Activated T-helper 17 cell treated with anti-CD3 and anti-CD28 coated beads, Interleukin-2, amount 50 U/mL, for 72 hours (primary cell): ENCODE results near the gene CHST8. TPM values are rescaled to one million over a fixed set of nuclear protein-coding genes. Genes with fewer than 3 reads are reported as not detected.
"Not testable (repeated sequence)": the region's sequence is repeated elsewhere in the genome, so short reads cannot be mapped to it uniquely, and the experiment has no call there.

Source experiments
- ATAC-seq: fragments of 150-1000 bp; cut with Tn5 transposase; replicated peaks from 2 replicates; pipeline ENCODE4 v1.10.0; 2021; ENCODE audit warnings: mild to moderate bottlenecking, moderate library complexity
- H3K27ac Mint-ChIP-seq: one replicate; pipeline ENCODE4 v1.8.0; 2022; ENCODE audit warnings: mixed read lengths
- H3K27me3 Mint-ChIP-seq: one replicate; pipeline ENCODE4 v1.8.0; 2022; ENCODE audit warnings: mixed read lengths
- H3K36me3 Mint-ChIP-seq: one replicate; pipeline ENCODE4 v1.8.0; 2022; ENCODE audit warnings: low read depth, mild to moderate bottlenecking, mixed read lengths
- H3K4me1 Mint-ChIP-seq: one replicate; pipeline ENCODE4 v1.8.0; 2022; ENCODE audit warnings: mixed read lengths
- H3K4me3 Mint-ChIP-seq: one replicate; pipeline ENCODE4 v1.8.0; 2022; ENCODE audit warnings: mild to moderate bottlenecking, mixed read lengths
- H3K9me3 Mint-ChIP-seq: one replicate; pipeline ENCODE4 v1.8.0; 2022; ENCODE audit warnings: mixed read lengths
- total RNA-seq, 2 donors: library from RNA; stranded (reverse); gene quantifications; one replicate each; pipeline ENCODE4 v1.2.3, GENCODE V29; 2022

The CHST8 gene
- total RNA-seq: not detected

GRCh38 chr19:33621811-33622504, at the start of gene CHST8:
Gene CHST8, plus strand, starts transcription at chr19:33621953. Its CDS starts 67,309 bp downstream, at chr19:33689262.
- no peak for ATAC-seq
- Mint-ChIP-seq H3K4me3 (no peak within 1 kb of the TSS), H3K27ac (no peak within 1 kb of the TSS), H3K36me3 (no peaks in the 10 kb centered on the region), H3K4me1 (no peaks in the 10 kb centered on the region), H3K9me3 (no peaks in the 10 kb centered on the region), H3K27me3 (peaks cover 45% of the 10 kb centered on the region)

GRCh38 chr19:33572929-33573328, 48.8 kb upstream of the CHST8 start:
- Mint-ChIP-seq H3K27me3 (peaks cover 47% of the 10 kb centered on the region), H3K4me3 (no peak overlapping the region), H3K9me3 (peaks cover 6% of the 10 kb centered on the region), H3K36me3 (no peaks in the 10 kb centered on the region), H3K27ac (no peak overlapping the region), H3K4me1 (no peaks in the 10 kb centered on the region)
- no peak for ATAC-seq

GRCh38 chr19:33574824-33575223, 46.9 kb upstream of the CHST8 start:
- Mint-ChIP-seq H3K9me3 (peaks cover 6% of the 10 kb centered on the region), H3K36me3 (no peaks in the 10 kb centered on the region), H3K4me1 (no peaks in the 10 kb centered on the region), H3K27ac (no peak overlapping the region), H3K4me3 (no peak overlapping the region), H3K27me3 (peaks cover 41% of the 10 kb centered on the region)
- no peak for ATAC-seq

- no peak overlapping the region for H3K4me3 Mint-ChIP-seq
- peaks cover 6% of the 10 kb centered on the region for H3K9me3 Mint-ChIP-seq
- no peak overlapping the region for H3K27ac Mint-ChIP-seq
- ATAC-seq: no peak
- H3K4me1 Mint-ChIP-seq: no peaks in the 10 kb centered on the region
- H3K27me3 Mint-ChIP-seq: peaks cover 21% of the 10 kb centered on the region
- no peaks in the 10 kb centered on the region for H3K36me3 Mint-ChIP-seq
These were observed 43.1 kb upstream of the CHST8 start for GRCh38 chr19:33578697-33579096.

- ATAC-seq: no peak
- H3K4me1 Mint-ChIP-seq: no peaks in the 10 kb centered on the region
- no peak overlapping the region for H3K4me3 Mint-ChIP-seq
- H3K27ac Mint-ChIP-seq: no peak overlapping the region
- H3K9me3 Mint-ChIP-seq: no peaks in the 10 kb centered on the region
- H3K36me3 Mint-ChIP-seq: no peaks in the 10 kb centered on the region
- H3K27me3 Mint-ChIP-seq: peaks cover 16% of the 10 kb centered on the region
These were observed 41.6 kb upstream of the CHST8 start for GRCh38 chr19:33580026-33580644.

- ATAC-seq: no peak
- Mint-ChIP-seq H3K9me3 (no peaks in the 10 kb centered on the region), H3K27me3 (peaks cover 16% of the 10 kb centered on the region), H3K27ac (no peak overlapping the region), H3K36me3 (no peaks in the 10 kb centered on the region), H3K4me1 (no peaks in the 10 kb centered on the region), H3K4me3 (no peak overlapping the region)
These were observed 41.1 kb upstream of the CHST8 start for GRCh38 chr19:33580645-33581037.

GRCh38 chr19:33582914-33583313, 38.8 kb upstream of the CHST8 start:
- no peak overlapping the region for H3K4me3 Mint-ChIP-seq
- H3K36me3 Mint-ChIP-seq: no peaks in the 10 kb centered on the region
- H3K27ac Mint-ChIP-seq: no peak overlapping the region
- H3K27me3 Mint-ChIP-seq: peaks cover 10% of the 10 kb centered on the region
- H3K9me3 Mint-ChIP-seq: no peaks in the 10 kb centered on the region
- no peak for ATAC-seq
- no peaks in the 10 kb centered on the region for H3K4me1 Mint-ChIP-seq

GRCh38 chr19:33587150-33587549, 34.6 kb upstream of the CHST8 start:
- H3K4me1 Mint-ChIP-seq: no peaks in the 10 kb centered on the region
- H3K27me3 Mint-ChIP-seq: no peaks in the 10 kb centered on the region
- H3K36me3 Mint-ChIP-seq: no peaks in the 10 kb centered on the region
- no peak for ATAC-seq
- H3K9me3 Mint-ChIP-seq: peaks cover 7% of the 10 kb centered on the region
- H3K4me3 Mint-ChIP-seq: no peak overlapping the region
- no peak overlapping the region for H3K27ac Mint-ChIP-seq

- Mint-ChIP-seq H3K27ac (no peak overlapping the region), H3K4me3 (no peak overlapping the region)
- no peak for ATAC-seq
These were observed 31.5 kb upstream of the CHST8 start for GRCh38 chr19:33590224-33590623.

GRCh38 chr19:33595783-33596182, 26.0 kb upstream of the CHST8 start:
- Mint-ChIP-seq H3K9me3 (no peaks in the 10 kb centered on the region), H3K27me3 (peaks cover 23% of the 10 kb centered on the region), H3K27ac (no peak overlapping the region), H3K36me3 (no peaks in the 10 kb centered on the region), H3K4me1 (no peaks in the 10 kb centered on the region), H3K4me3 (no peak overlapping the region)
- ATAC-seq: no peak

More at GRCh38 chr19:33590224-33590623, 31.5 kb upstream of the CHST8 start:
- Mint-ChIP-seq H3K4me1 (no peaks in the 10 kb centered on the region), H3K27me3 (peaks cover 12% of the 10 kb centered on the region), H3K36me3 (no peaks in the 10 kb centered on the region), H3K9me3 (peaks cover 7% of the 10 kb centered on the region)

- Mint-ChIP-seq H3K36me3 (no peaks in the 10 kb centered on the region), H3K4me1 (no peaks in the 10 kb centered on the region), H3K9me3 (peaks cover 13% of the 10 kb centered on the region), H3K4me3 (no peak overlapping the region), H3K27me3 (peaks cover 29% of the 10 kb centered on the region), H3K27ac (no peak overlapping the region)
- no peak for ATAC-seq
These were observed 20.2 kb upstream of the CHST8 start for GRCh38 chr19:33601583-33601982.

GRCh38 chr19:33602576-33603204, 19.1 kb upstream of the CHST8 start:
- Mint-ChIP-seq H3K4me1 (no peaks in the 10 kb centered on the region), H3K27me3 (peaks cover 29% of the 10 kb centered on the region), H3K4me3 (no peak overlapping the region), H3K36me3 (no peaks in the 10 kb centered on the region), H3K27ac (no peak overlapping the region), H3K9me3 (peaks cover 13% of the 10 kb centered on the region)
- ATAC-seq: no peak

GRCh38 chr19:33603377-33603776, 18.4 kb upstream of the CHST8 start:
- H3K4me1 Mint-ChIP-seq: no peaks in the 10 kb centered on the region
- H3K36me3 Mint-ChIP-seq: no peaks in the 10 kb centered on the region
- H3K4me3 Mint-ChIP-seq: no peak overlapping the region
- peaks cover 13% of the 10 kb centered on the region for H3K9me3 Mint-ChIP-seq
- ATAC-seq: no peak
- peaks cover 32% of the 10 kb centered on the region for H3K27me3 Mint-ChIP-seq
- no peak overlapping the region for H3K27ac Mint-ChIP-seq

- Mint-ChIP-seq H3K9me3 (peaks cover 13% of the 10 kb centered on the region), H3K4me3 (no peak overlapping the region), H3K36me3 (no peaks in the 10 kb centered on the region), H3K27ac (no peak overlapping the region), H3K4me1 (no peaks in the 10 kb centered on the region), H3K27me3 (peaks cover 28% of the 10 kb centered on the region)
- ATAC-seq: no peak
These were observed 17.1 kb upstream of the CHST8 start for GRCh38 chr19:33604651-33605050.

- not testable (repeated sequence) for ATAC-seq, H3K27ac Mint-ChIP-seq, H3K4me3 Mint-ChIP-seq, H3K36me3 Mint-ChIP-seq, H3K4me1 Mint-ChIP-seq
- Mint-ChIP-seq H3K27me3 (peaks cover 31% of the 10 kb centered on the region), H3K9me3 (peaks cover 19% of the 10 kb centered on the region)
These were observed 15.9 kb upstream of the CHST8 start for GRCh38 chr19:33605803-33606295.
